DND-41 (cell line): ENCODE data around the gene TSPEAR.
"Not testable (repeated sequence)": the region's sequence is repeated elsewhere in the genome, so short reads cannot be mapped to it uniquely, and the experiment has no call there.

ENCODE experiments used
- ATAC-seq: fragments of 200-7000 bp; cut with Tn5 transposase; 3 replicates; pipeline ENCODE4 v1.9.1; 2021; ENCODE audit warnings: low read depth; ENCODE audit not compliant: insufficient read depth
- DNase-seq: peaks from one replicate; pipeline ENCODE4 v3.0.0-alpha.2; 2020
- H2AFZ ChIP-seq: 2 replicates; pipeline ENCODE4 v1.6.0; 2012; ENCODE audit warnings: low read depth, low read length
- H3K27ac ChIP-seq: 2 replicates; pipeline ENCODE4 v1.5.1; 2012; ENCODE audit warnings: low read length, inconsistent platforms
- H3K27me3 ChIP-seq: fragments of 200-600 bp; sonication (generic); 2 replicates; pipeline ENCODE4 v1.6.0; 2012; ENCODE audit warnings: low read length, mild to moderate bottlenecking, inconsistent platforms; ENCODE audit not compliant: insufficient read depth, poor library complexity
- H3K36me3 ChIP-seq: 2 replicates; pipeline ENCODE4 v1.5.1; 2012; ENCODE audit warnings: low read length, inconsistent platforms; ENCODE audit not compliant: insufficient read depth
- H3K4me1 ChIP-seq: 2 replicates; pipeline ENCODE4 v1.5.1; 2012; ENCODE audit warnings: mild to moderate bottlenecking, low read length; ENCODE audit not compliant: insufficient read depth
- H3K4me2 ChIP-seq: 2 replicates; pipeline ENCODE4 v1.6.0; 2012; ENCODE audit warnings: mild to moderate bottlenecking, moderate library complexity, low read length, inconsistent platforms; ENCODE audit not compliant: insufficient read depth
- H3K4me3 ChIP-seq, 2 experiments: fragments of 200-600 bp in 1 of 2; shearing (Covaris generic) in 1 of 2; 2 replicates each; pipeline ENCODE4 v1.5.1; 2012 to 2016; ENCODE audit warnings: inconsistent platforms in 2 of 2, low read length in 2 of 2, mild to moderate bottlenecking in 2 of 2, low read depth in 1 of 2, moderate library complexity in 1 of 2
- H3K79me2 ChIP-seq: 2 replicates; pipeline ENCODE4 v1.6.0; 2012; ENCODE audit warnings: low read length, inconsistent platforms; ENCODE audit not compliant: insufficient read depth
- H3K9ac ChIP-seq: 2 replicates; pipeline ENCODE4 v1.6.0; 2012; ENCODE audit warnings: low read depth, mild to moderate bottlenecking, inconsistent platforms, low read length, moderate library complexity
- H3K9me3 ChIP-seq: 2 replicates; pipeline ENCODE4 v1.5.1; 2012; ENCODE audit warnings: low read length, moderate library complexity, mild to moderate bottlenecking, inconsistent platforms; ENCODE audit not compliant: insufficient read depth, severe bottlenecking
- H4K20me1 ChIP-seq: 2 replicates; pipeline ENCODE4 v1.6.0; 2012; ENCODE audit warnings: low read length; ENCODE audit not compliant: insufficient read depth
- CTCF ChIP-seq: IDR thresholded peaks from 2 replicates; pipeline ENCODE4 v1.5.1; 2012; ENCODE audit warnings: borderline replicate concordance, low read length, moderate library complexity, mild to moderate bottlenecking; ENCODE audit not compliant: poor library complexity, severe bottlenecking; ENCODE audit errors: extremely low read depth
- EZH2 ChIP-seq: IDR thresholded peaks from 3 replicates; pipeline ENCODE4 v1.6.1; 2012; ENCODE audit warnings: borderline replicate concordance, low read depth, mild to moderate bottlenecking, moderate library complexity, low read length, inconsistent platforms; ENCODE audit not compliant: severe bottlenecking

Gene TSPEAR

GRCh38 chr21:44575307-44576024 lies 135.9 kb downstream of the TSPEAR start:
- Histone ChIP-seq H3K4me3 (no peak overlapping the region), H4K20me1 (no peaks in the 10 kb centered on the region), H3K27ac (no peak overlapping the region), H3K4me2 (no peak overlapping the region), H2AFZ (no peak overlapping the region), H3K36me3 (no peaks in the 10 kb centered on the region), H3K79me2 (no peaks in the 10 kb centered on the region), H3K9me3 (no peaks in the 10 kb centered on the region), H3K27me3 (no peaks in the 10 kb centered on the region), H3K4me1 (no peaks in the 10 kb centered on the region), H3K9ac (no peak overlapping the region)
- TF ChIP-seq EZH2, result no peak
- no peak for TF ChIP-seq CTCF
- DNase-seq (no peak), ATAC-seq (no peak)

- H2AFZ ChIP-seq, result no peak overlapping the region
- no peak overlapping the region for H3K9ac ChIP-seq
- H3K4me3 ChIP-seq, result no peak overlapping the region
- H3K36me3 ChIP-seq, result no peaks in the 10 kb centered on the region
- H3K27ac ChIP-seq, result no peak overlapping the region
- TF ChIP-seq CTCF (no peak), EZH2 (no peak)
- no peaks in the 10 kb centered on the region for H3K27me3 ChIP-seq
- no peak overlapping the region for H3K4me2 ChIP-seq
- no peaks in the 10 kb centered on the region for H4K20me1 ChIP-seq
- no peaks in the 10 kb centered on the region for H3K79me2 ChIP-seq
- H3K4me1 ChIP-seq, result no peaks in the 10 kb centered on the region
- H3K9me3 ChIP-seq, result no peaks in the 10 kb centered on the region
- ATAC-seq, result no peak
- DNase-seq, result no peak
Measured at GRCh38 chr21:44574457-44575306, 136.7 kb downstream of the TSPEAR start.

GRCh38 chr21:44573630-44574456 lies 137.5 kb downstream of the TSPEAR start, which contains the start of gene KRTAP10-4:
KRTAP10-4 (plus strand) TSS chr21:44573729; CDS start chr21:44573759, 30 bp downstream.
- not testable (repeated sequence) for H3K27me3 ChIP-seq, H3K4me2 ChIP-seq, H3K27ac ChIP-seq, H2AFZ ChIP-seq, H3K79me2 ChIP-seq, H3K9me3 ChIP-seq, H3K9ac ChIP-seq, DNase-seq, H3K4me1 ChIP-seq, H3K4me3 ChIP-seq, ATAC-seq, H3K36me3 ChIP-seq, H4K20me1 ChIP-seq
